Type B pancreatic cell (in vitro differentiated cells): ENCODE results near the gene SOX12. TPM values are rescaled to one million over a fixed set of nuclear protein-coding genes. Genes with fewer than 3 reads are reported as not detected.

Source experiments
- DNase-seq: peaks from one replicate; pipeline ENCODE4 v3.0.0; 2021; ENCODE audit warnings: mixed read lengths; ENCODE audit not compliant: unreplicated experiment; ENCODE audit errors: extremely low spot score
- H3K27ac Mint-ChIP-seq: 2 replicates; pipeline ENCODE4 v1.8.0; 2021; ENCODE audit warnings: mild to moderate bottlenecking, mixed read lengths
- H3K27me3 Mint-ChIP-seq: 2 replicates; pipeline ENCODE4 v1.8.0; 2021; ENCODE audit warnings: mixed read lengths
- H3K36me3 Mint-ChIP-seq: 2 replicates; pipeline ENCODE4 v1.8.0; 2021; ENCODE audit warnings: mixed read lengths
- H3K4me1 Mint-ChIP-seq: one replicate; pipeline ENCODE4 v1.8.0; 2021; ENCODE audit warnings: mixed read lengths; ENCODE audit not compliant: unreplicated experiment
- H3K4me3 Mint-ChIP-seq: 2 replicates; pipeline ENCODE4 v1.8.0; 2021; ENCODE audit warnings: mild to moderate bottlenecking, mixed read lengths
- H3K9me3 Mint-ChIP-seq: 2 replicates; pipeline ENCODE4 v1.8.0; 2021; ENCODE audit warnings: mixed read lengths
- CTCF ChIP-seq: fragments of 200-600 bp; sonication (generic); conservative IDR thresholded peaks from 2 replicates; pipeline ENCODE4 v1.5.0; 2021; ENCODE audit warnings: antibody characterized with exemption, mild to moderate bottlenecking
- total RNA-seq: library from RNA; stranded (reverse); gene quantifications from 2 replicates; pipeline ENCODE4 v1.2.1, GENCODE V29; 2021; ENCODE audit warnings: low replicate concordance

SOX12 gene
- total RNA-seq, 1 donor from 2014 or later = 52.7 TPM

GRCh38 chr20:325889-326644 lies 715 bp downstream of the SOX12 start:
- TF ChIP-seq CTCF = no peak
- Mint-ChIP-seq H3K4me1 (peaks cover 31% of the 10 kb centered on the region), H3K27me3 (peaks cover 2% of the 10 kb centered on the region)

GRCh38 chr20:326645-327185 lies 1.4 kb downstream of the SOX12 start:
- Mint-ChIP-seq H3K27me3 (peaks cover 2% of the 10 kb centered on the region), H3K4me1 (peaks cover 31% of the 10 kb centered on the region), H3K36me3 (peaks cover 3% of the 10 kb centered on the region), H3K27ac (no peak overlapping the region), H3K4me3 (peak overlapping the region; percentile 90), H3K9me3 (no peaks in the 10 kb centered on the region)
- TF ChIP-seq CTCF = no peak
- no peak for DNase-seq

More at GRCh38 chr20:325889-326644, 715 bp downstream of the SOX12 start:
- H3K9me3 Mint-ChIP-seq = no peaks in the 10 kb centered on the region
- peak overlapping the region; percentile 90 for H3K4me3 Mint-ChIP-seq
- DNase-seq = peak; percentile 79
- peaks cover 7% of the 10 kb centered on the region for H3K36me3 Mint-ChIP-seq
- H3K27ac Mint-ChIP-seq = peak overlapping the region; percentile 69

GRCh38 chr20:327186-328026 lies 2.1 kb downstream of the SOX12 start:
- Mint-ChIP-seq H3K4me1 (peaks cover 29% of the 10 kb centered on the region), H3K9me3 (no peaks in the 10 kb centered on the region), H3K36me3 (peaks cover 6% of the 10 kb centered on the region), H3K27ac (peak overlapping the region; percentile 37), H3K4me3 (peak overlapping the region; percentile 90), H3K27me3 (peaks cover under 1% of the 10 kb centered on the region)
- TF ChIP-seq CTCF = no peak
- peak; percentile 93 for DNase-seq

GRCh38 chr20:328027-328974 lies 2.9 kb downstream of the SOX12 start:
- H3K4me3 Mint-ChIP-seq = peak overlapping the region; percentile 90
- peaks cover 28% of the 10 kb centered on the region for H3K4me1 Mint-ChIP-seq
- no peak for DNase-seq
- peaks cover 7% of the 10 kb centered on the region for H3K36me3 Mint-ChIP-seq
- H3K27ac Mint-ChIP-seq = peak overlapping the region; percentile 37
- no peaks in the 10 kb centered on the region for H3K9me3 Mint-ChIP-seq
- TF ChIP-seq CTCF = no peak
- H3K27me3 Mint-ChIP-seq = no peaks in the 10 kb centered on the region
